Subcutaneous adipose tissue (tissue), 4 donors: ENCODE data around the gene FAAH. TPM values are rescaled to one million over a fixed set of nuclear protein-coding genes. Genes with fewer than 3 reads are reported as not detected.

Experiments
- CTCF ChIP-seq: fragments of 450-650 bp; IDR thresholded peaks from one replicate; pipeline ENCODE4 v1.5.1; 2016; ENCODE audit warnings: low read depth, mild to moderate bottlenecking, control low read depth, antibody characterized with exemption, moderate library complexity
- total RNA-seq, 4 donors: library from RNA; depleted of rRNA; stranded (reverse); fragments of >200 nt; gene quantifications; one replicate each; pipeline ENCODE4 v1.1.0, GENCODE V29; 2016

The FAAH gene
- total RNA-seq, 4 donors from 2014 or later = 11.9 to 69.3 (median 17.6) TPM

GRCh38 chr1:46424730-46425129, 30.6 kb downstream of the FAAH start:
- TF ChIP-seq CTCF = no peak

GRCh38 chr1:46425726-46426125, 31.6 kb downstream of the FAAH start:
- no peak for TF ChIP-seq CTCF

GRCh38 chr1:46427541-46427940, 33.4 kb downstream of the FAAH start:
- TF ChIP-seq CTCF = no peak

GRCh38 chr1:46429436-46429835, 35.3 kb downstream of the FAAH start:
- TF ChIP-seq CTCF = no peak

- no peak for TF ChIP-seq CTCF
Observed at GRCh38 chr1:46431695-46432094, 37.6 kb downstream of the FAAH start.

GRCh38 chr1:46432781-46433327, 38.7 kb downstream of the FAAH start:
- no peak for TF ChIP-seq CTCF

- no peak for TF ChIP-seq CTCF
Observed at GRCh38 chr1:46434358-46434757, 40.2 kb downstream of the FAAH start.
